Neural progenitor cell (in vitro differentiated cells): ENCODE data around the gene KRT8. TPM values are rescaled to one million over a fixed set of nuclear protein-coding genes. Genes with fewer than 3 reads are reported as not detected.

Experiments used
- DNase-seq: peaks from one replicate; pipeline ENCODE4 v3.0.0-alpha.2; 2016; ENCODE audit warnings: low spot score
- H2AFZ ChIP-seq: fragments of 200-600 bp; sonication (generic); replicated peaks from 2 replicates; pipeline ENCODE4 v1.6.1; 2016; ENCODE audit warnings: antibody characterized with exemption
- H3F3A ChIP-seq: fragments of 200-600 bp; sonication (generic); 2 replicates; pipeline ENCODE4 v1.6.1; 2016; ENCODE audit warnings: antibody characterized with exemption, low read depth
- H3K27ac ChIP-seq: fragments of 200-600 bp; sonication (generic); 2 replicates; pipeline ENCODE4 v1.5.1; 2016; ENCODE audit warnings: mild to moderate bottlenecking
- H3K27me3 ChIP-seq: fragments of 200-600 bp; sonication (generic); 2 replicates; pipeline ENCODE4 v1.6.1; 2016; ENCODE audit warnings: mild to moderate bottlenecking, moderate library complexity
- H3K36me3 ChIP-seq: fragments of 200-600 bp; sonication (generic); 2 replicates; pipeline ENCODE4 v1.5.1; 2016
- H3K4me1 ChIP-seq: fragments of 200-600 bp; sonication (generic); 2 replicates; pipeline ENCODE4 v1.6.1; 2016; ENCODE audit warnings: mixed run types
- H3K4me2 ChIP-seq: fragments of 200-600 bp; sonication (generic); 2 replicates; pipeline ENCODE4 v1.6.1; 2016
- H3K4me3 ChIP-seq: fragments of 200-600 bp; sonication (generic); 2 replicates; pipeline ENCODE4 v1.5.1; 2016
- H3K79me2 ChIP-seq: fragments of 200-600 bp; sonication (generic); 2 replicates; pipeline ENCODE4 v1.6.1; 2016; ENCODE audit warnings: low read depth
- H3K9ac ChIP-seq: fragments of 200-600 bp; sonication (generic); 2 replicates; pipeline ENCODE4 v1.6.1; 2016
- H3K9me3 ChIP-seq: fragments of 200-600 bp; sonication (generic); 2 replicates; pipeline ENCODE4 v1.5.1; 2016; ENCODE audit warnings: low read depth
- H4K20me1 ChIP-seq: fragments of 200-600 bp; sonication (generic); 2 replicates; pipeline ENCODE4 v1.6.1; 2016; ENCODE audit warnings: low read depth
- H3K27ac Mint-ChIP-seq: 3 replicates; pipeline ENCODE4 v1.8.0; 2021; ENCODE audit warnings: mixed read lengths
- H3K27me3 Mint-ChIP-seq: 2 replicates; pipeline ENCODE4 v1.8.0; 2022; ENCODE audit warnings: low read depth, mild to moderate bottlenecking, inconsistent platforms, moderate library complexity, mixed read lengths; ENCODE audit not compliant: insufficient read depth
- H3K36me3 Mint-ChIP-seq: 3 replicates; pipeline ENCODE4 v1.8.0; 2021; ENCODE audit warnings: mixed read lengths
- H3K4me1 Mint-ChIP-seq: 3 replicates; pipeline ENCODE4 v1.8.0; 2021; ENCODE audit warnings: mixed read lengths
- H3K4me3 Mint-ChIP-seq: 3 replicates; pipeline ENCODE4 v1.8.0; 2021; ENCODE audit warnings: mild to moderate bottlenecking, moderate library complexity, mixed read lengths
- H3K9me3 Mint-ChIP-seq: 3 replicates; pipeline ENCODE4 v1.8.0; 2020; ENCODE audit warnings: mixed read lengths
- EZH2 ChIP-seq: fragments of 200-600 bp; sonication (generic); IDR thresholded peaks from 2 replicates; pipeline ENCODE4 v1.6.1; 2017; ENCODE audit warnings: antibody characterized with exemption, mild to moderate bottlenecking, moderate library complexity
- EZH2phosphoT487 ChIP-seq: fragments of 200-600 bp; sonication (generic); IDR thresholded peaks from 2 replicates; pipeline ENCODE4 v1.6.1; 2017; ENCODE audit warnings: antibody characterized with exemption
- total RNA-seq: library from RNA; depleted of rRNA; stranded (reverse); fragments of >200 nt; gene quantifications from 2 replicates; pipeline ENCODE4 v1.2.3, GENCODE V29; 2015; ENCODE audit warnings: low replicate concordance
- TF ChIP-seq, protein P1 (sequence below): fragments of 200-600 bp; sonication (generic); IDR thresholded peaks from 2 replicates; pipeline ENCODE4 v1.5.1; 2017; ENCODE audit warnings: antibody characterized with exemption, mild to moderate bottlenecking

Gene KRT8
- total RNA-seq, 1 donor from 2014 or later = 168 TPM

DNA sequence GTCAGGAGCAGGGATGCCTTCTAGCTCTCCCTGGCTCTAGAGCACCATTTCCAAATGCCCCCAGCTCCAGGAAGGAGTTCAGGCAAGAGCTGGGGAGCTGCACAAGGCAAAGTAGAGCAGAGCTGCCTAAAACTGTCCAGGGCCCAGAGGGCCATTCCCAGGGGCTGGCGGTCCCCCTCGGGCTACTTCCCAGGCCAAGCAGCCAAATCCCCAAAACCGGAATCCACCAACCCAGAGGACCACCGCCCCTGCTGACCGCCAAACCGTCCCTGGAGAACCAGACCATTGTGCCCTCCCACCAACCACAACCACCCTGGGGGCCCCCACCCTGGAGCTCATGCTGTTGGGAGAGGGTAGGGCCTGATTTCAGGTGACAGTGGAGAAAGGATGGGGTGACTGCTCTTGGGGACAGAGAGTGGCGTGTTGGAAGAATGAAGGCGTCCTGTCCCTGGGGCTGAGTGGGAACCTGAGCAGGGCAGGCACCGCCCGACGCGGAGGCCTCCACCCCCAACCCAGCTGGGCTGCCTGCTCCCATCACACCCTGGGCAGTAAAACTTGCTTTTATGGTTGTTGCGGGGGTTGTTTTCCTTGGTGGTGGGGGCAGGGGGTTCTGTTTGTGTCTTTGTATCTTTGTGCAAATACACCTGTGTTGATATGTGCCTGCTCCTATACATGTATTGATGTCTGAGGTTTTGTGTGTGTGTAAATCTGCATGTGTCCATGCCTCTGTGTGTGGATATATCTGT lies 32.1 kb downstream of the KRT8 start:
- H3K9me3 ChIP-seq = no peaks in the 10 kb centered on the region
- H4K20me1 ChIP-seq = no peaks in the 10 kb centered on the region
- Mint-ChIP-seq H3K27me3 (peaks cover 34% of the 10 kb centered on the region), H3K36me3 (no peaks in the 10 kb centered on the region), H3K4me3 (peak overlapping the region; percentile 79), H3K4me1 (peaks cover 15% of the 10 kb centered on the region), H3K27ac (no peak overlapping the region), H3K9me3 (no peaks in the 10 kb centered on the region)
- no peaks in the 10 kb centered on the region for H3K36me3 ChIP-seq
- H3K4me2 ChIP-seq = no peak overlapping the region
- no peaks in the 10 kb centered on the region for H3F3A ChIP-seq
- peaks cover 9% of the 10 kb centered on the region for H3K4me1 ChIP-seq
- no peak for DNase-seq
- H2AFZ ChIP-seq = no peak overlapping the region
- H3K79me2 ChIP-seq = no peaks in the 10 kb centered on the region
- TF ChIP-seq, protein P1, sequence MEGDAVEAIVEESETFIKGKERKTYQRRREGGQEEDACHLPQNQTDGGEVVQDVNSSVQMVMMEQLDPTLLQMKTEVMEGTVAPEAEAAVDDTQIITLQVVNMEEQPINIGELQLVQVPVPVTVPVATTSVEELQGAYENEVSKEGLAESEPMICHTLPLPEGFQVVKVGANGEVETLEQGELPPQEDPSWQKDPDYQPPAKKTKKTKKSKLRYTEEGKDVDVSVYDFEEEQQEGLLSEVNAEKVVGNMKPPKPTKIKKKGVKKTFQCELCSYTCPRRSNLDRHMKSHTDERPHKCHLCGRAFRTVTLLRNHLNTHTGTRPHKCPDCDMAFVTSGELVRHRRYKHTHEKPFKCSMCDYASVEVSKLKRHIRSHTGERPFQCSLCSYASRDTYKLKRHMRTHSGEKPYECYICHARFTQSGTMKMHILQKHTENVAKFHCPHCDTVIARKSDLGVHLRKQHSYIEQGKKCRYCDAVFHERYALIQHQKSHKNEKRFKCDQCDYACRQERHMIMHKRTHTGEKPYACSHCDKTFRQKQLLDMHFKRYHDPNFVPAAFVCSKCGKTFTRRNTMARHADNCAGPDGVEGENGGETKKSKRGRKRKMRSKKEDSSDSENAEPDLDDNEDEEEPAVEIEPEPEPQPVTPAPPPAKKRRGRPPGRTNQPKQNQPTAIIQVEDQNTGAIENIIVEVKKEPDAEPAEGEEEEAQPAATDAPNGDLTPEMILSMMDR = no peak
- TF ChIP-seq EZH2phosphoT487 (no peak), EZH2 (no peak)
- peaks cover 31% of the 10 kb centered on the region for H3K27me3 ChIP-seq
- H3K4me3 ChIP-seq = no peak overlapping the region
- no peak overlapping the region for H3K9ac ChIP-seq
- H3K27ac ChIP-seq = no peak overlapping the region

DNA sequence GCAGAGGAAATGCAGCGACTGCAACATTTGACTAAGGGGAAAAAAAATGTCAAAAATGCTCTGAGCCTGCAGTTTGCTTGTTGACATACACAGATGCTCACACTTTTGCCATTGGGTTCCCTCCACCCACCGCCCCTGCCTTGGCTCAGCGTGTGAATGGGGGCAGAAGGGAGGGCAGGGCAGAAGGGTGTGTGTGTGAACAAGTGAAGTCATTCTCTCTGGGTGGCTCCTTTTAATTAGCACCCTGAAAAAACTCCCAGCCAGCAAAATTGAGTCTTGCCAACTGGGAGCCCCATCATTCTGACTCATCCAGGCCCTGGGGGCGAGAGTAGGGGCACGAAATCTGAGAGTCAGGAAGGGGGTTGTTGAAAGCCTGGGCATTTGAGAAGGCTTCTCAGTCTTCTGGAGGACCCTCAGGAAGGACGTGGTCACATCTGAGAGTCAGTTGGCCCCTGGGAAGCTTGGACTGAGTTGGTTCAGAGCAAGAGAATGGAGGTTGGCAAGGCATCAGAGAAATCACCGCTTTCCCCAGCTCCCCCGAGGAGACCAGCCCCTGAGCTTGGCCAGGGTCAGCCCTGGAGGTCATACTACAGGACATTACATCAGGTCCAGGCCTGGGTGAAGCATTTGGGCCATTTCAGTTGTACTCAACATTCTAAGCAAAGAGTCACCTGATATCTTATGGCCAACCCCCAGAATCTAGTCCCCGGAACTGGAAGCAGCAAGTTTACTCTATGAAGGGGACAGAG lies 33.4 kb downstream of the KRT8 start:
- Mint-ChIP-seq H3K36me3 (no peaks in the 10 kb centered on the region), H3K27me3 (peaks cover 34% of the 10 kb centered on the region), H3K4me3 (no peak overlapping the region), H3K27ac (no peak overlapping the region), H3K9me3 (no peaks in the 10 kb centered on the region), H3K4me1 (peaks cover 15% of the 10 kb centered on the region)
- no peak overlapping the region for H2AFZ ChIP-seq
- no peak for DNase-seq
- no peaks in the 10 kb centered on the region for H3K36me3 ChIP-seq
- H3K79me2 ChIP-seq = no peaks in the 10 kb centered on the region
- peaks cover 8% of the 10 kb centered on the region for H3K4me1 ChIP-seq
- no peaks in the 10 kb centered on the region for H4K20me1 ChIP-seq
- H3K27ac ChIP-seq = no peak overlapping the region
- H3K9me3 ChIP-seq = no peaks in the 10 kb centered on the region
- H3K4me2 ChIP-seq = no peak overlapping the region
- H3K4me3 ChIP-seq = no peak overlapping the region
- no peaks in the 10 kb centered on the region for H3F3A ChIP-seq
- TF ChIP-seq EZH2 (no peak), EZH2phosphoT487 (no peak)
- TF ChIP-seq, protein P1 = no peak
- H3K9ac ChIP-seq = no peak overlapping the region
- H3K27me3 ChIP-seq = peaks cover 31% of the 10 kb centered on the region

DNA sequence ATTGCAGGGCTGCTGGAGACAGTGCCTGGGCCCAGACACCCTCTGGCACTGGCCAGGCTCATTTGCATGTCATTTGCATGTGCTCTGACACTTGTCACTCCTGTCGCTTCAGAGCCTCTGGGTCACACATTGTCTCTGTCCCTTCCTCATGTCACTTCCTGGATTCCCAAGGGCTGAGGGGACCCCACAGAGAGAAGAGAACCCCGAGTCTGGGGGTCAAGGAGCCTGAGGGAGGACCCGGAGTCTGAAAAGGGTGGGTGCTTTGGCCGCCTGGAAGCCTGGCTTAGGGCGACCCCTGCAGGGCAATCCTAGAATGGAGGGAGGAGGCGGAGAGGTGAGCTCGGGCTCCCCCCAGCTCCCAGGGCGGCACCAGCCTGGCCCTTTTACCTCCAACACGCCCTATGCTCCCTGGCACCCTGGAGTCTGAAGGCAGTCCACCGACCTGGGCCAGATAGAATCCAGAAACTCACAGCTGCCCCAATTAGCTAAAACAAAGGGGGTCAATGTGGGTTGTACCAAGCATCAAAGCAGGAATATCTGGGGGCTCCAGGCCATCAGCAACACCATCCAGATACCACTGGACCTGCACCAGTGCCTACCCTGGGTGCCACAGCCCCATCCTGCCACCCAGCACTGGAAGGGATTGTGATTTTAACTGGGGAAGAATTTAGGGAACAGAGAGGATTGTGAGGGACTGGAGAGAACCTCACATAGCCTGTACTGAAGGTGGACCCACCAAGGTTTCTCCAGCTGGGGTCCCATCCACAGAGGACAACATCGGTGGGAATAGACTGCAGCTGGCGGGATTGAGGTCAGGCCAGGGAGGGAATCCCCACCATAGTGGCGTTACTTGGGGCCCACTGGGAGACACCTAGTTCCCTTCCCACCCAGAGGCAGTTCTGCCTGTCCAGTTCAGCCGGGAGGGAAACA lies 34.2 kb downstream of the KRT8 start:
- H2AFZ ChIP-seq = no peak overlapping the region
- no peak overlapping the region for H3K4me3 Mint-ChIP-seq

More for the DNA sequence above, 34.2 kb downstream of the KRT8 start:
- Histone ChIP-seq H3K9me3 (no peaks in the 10 kb centered on the region), H3K4me2 (no peak overlapping the region), H3K79me2 (no peaks in the 10 kb centered on the region), H3K36me3 (no peaks in the 10 kb centered on the region), H3K27me3 (peaks cover 31% of the 10 kb centered on the region), H3F3A (no peaks in the 10 kb centered on the region), H3K4me3 (no peak overlapping the region), H3K4me1 (peaks cover 8% of the 10 kb centered on the region), H4K20me1 (no peaks in the 10 kb centered on the region), H3K9ac (no peak overlapping the region), H3K27ac (no peak overlapping the region)
- Mint-ChIP-seq H3K9me3 (no peaks in the 10 kb centered on the region), H3K27me3 (peaks cover 29% of the 10 kb centered on the region), H3K4me1 (peaks cover 15% of the 10 kb centered on the region), H3K36me3 (no peaks in the 10 kb centered on the region), H3K27ac (no peak overlapping the region)
- TF ChIP-seq, protein P1 = peak; percentile 91
- TF ChIP-seq EZH2 = no peak
- DNase-seq = peak; percentile 76
